ENCODE results near the gene ARHGAP31. TPM values are rescaled to one million over a fixed set of nuclear protein-coding genes. Genes with fewer than 3 reads are reported as not detected.
"Not testable (repeated sequence)": the region's sequence is repeated elsewhere in the genome, so short reads cannot be mapped to it uniquely, and the experiment has no call there.

ARHGAP31 gene
- total and polyA plus RNA-seq, 9 donors, result 6.3 to 41.4 (median 21.3) TPM

GRCh38 chr3:119333773-119334509, 39.8 kb downstream of the ARHGAP31 start:
- H3K4me1 ChIP-seq (ENCODE audit: insufficient read depth), result peaks cover 25% of the 10 kb centered on the region
- DNase-seq, result peak in 4 of 5 donors; percentile 33 to 72 (median 52)
- TF ChIP-seq CTCF (IDR thresholded peaks at IDR 0.05) (no peak), POLR2A (IDR thresholded peaks at IDR 0.05) (no peak), EP300 (IDR thresholded peaks at IDR 0.05) (no peak)
- no peaks in the 10 kb centered on the region for H3K36me3 ChIP-seq
- peak overlapping the region in 1 of 2 donors; percentile 10 for H3K27ac ChIP-seq
- H3K9me3 ChIP-seq, result no peaks in the 10 kb centered on the region
- 31 to 46% (median 34%) methylated on average over 6 of the region's 6 CpGs for WGBS, 3 donors
- H3K4me3 ChIP-seq, result no peak overlapping the region
- H3K27me3 ChIP-seq, result no peaks in the 10 kb centered on the region
- intact Hi-C loops (cut with DNase I), result no loop called here

- Histone ChIP-seq H3K9me3 (no peaks in the 10 kb centered on the region), H3K27me3 (no peaks in the 10 kb centered on the region), H3K27ac (no peak overlapping the region), H3K36me3 (no peaks in the 10 kb centered on the region), H3K4me1 (ENCODE audit: insufficient read depth) (peaks cover 18% of the 10 kb centered on the region), H3K4me3 (no peak overlapping the region)
- no peak for DNase-seq
- WGBS, 3 donors, result 78 to 98% (median 98%) methylated on average over 5 of the region's 5 CpGs
- TF ChIP-seq POLR2A (IDR thresholded peaks at IDR 0.05), result no peak
- no peak for TF ChIP-seq EP300 (IDR thresholded peaks at IDR 0.05)
- TF ChIP-seq CTCF (IDR thresholded peaks at IDR 0.05), result no peak
- intact Hi-C loops (cut with DNase I), result no loop called here
Measured at GRCh38 chr3:119336823-119337222, 42.6 kb downstream of the ARHGAP31 start.

- H3K36me3 ChIP-seq; DNase-seq; H3K9me3 ChIP-seq; H3K4me3 ChIP-seq; H3K27ac ChIP-seq; intact Hi-C loops (cut with DNase I); H3K27me3 ChIP-seq: not testable (repeated sequence)
- WGBS, 3 donors, result 96 to 100% (median 97%) methylated on average over 6 of the region's 6 CpGs
- H3K4me1 ChIP-seq (ENCODE audit: insufficient read depth), result peaks cover 14% of the 10 kb centered on the region
Measured at GRCh38 chr3:119337407-119337806, 43.2 kb downstream of the ARHGAP31 start.

- DNase-seq, result no peak
- no peak for TF ChIP-seq POLR2A (IDR thresholded peaks at IDR 0.05)
- TF ChIP-seq EP300 (IDR thresholded peaks at IDR 0.05), result no peak
- TF ChIP-seq CTCF (IDR thresholded peaks at IDR 0.05), result no peak
- no peak overlapping the region for H3K4me3 ChIP-seq
- H3K27ac ChIP-seq, result no peak overlapping the region
- intact Hi-C loops (cut with DNase I), result no loop called here
- H3K27me3 ChIP-seq, result no peaks in the 10 kb centered on the region
- no peaks in the 10 kb centered on the region for H3K9me3 ChIP-seq
- no peaks in the 10 kb centered on the region for H3K36me3 ChIP-seq
- peaks cover 9% of the 10 kb centered on the region for H3K4me1 ChIP-seq (ENCODE audit: insufficient read depth)
Measured at GRCh38 chr3:119338754-119339153, 44.6 kb downstream of the ARHGAP31 start.

GRCh38 chr3:119340014-119340413, 45.8 kb downstream of the ARHGAP31 start:
- intact Hi-C loops (cut with DNase I), result no loop called here
- WGBS, 3 donors, result 79 to 91% (median 86%) methylated on average over 1 of the region's 1 CpG
- H3K27ac ChIP-seq, result no peak overlapping the region

More at GRCh38 chr3:119340014-119340413, 45.8 kb downstream of the ARHGAP31 start:
- no peak for TF ChIP-seq POLR2A (IDR thresholded peaks at IDR 0.05)
- TF ChIP-seq EP300 (IDR thresholded peaks at IDR 0.05), result no peak
- no peak for TF ChIP-seq CTCF (IDR thresholded peaks at IDR 0.05)
- Histone ChIP-seq H3K4me1 (ENCODE audit: insufficient read depth) (peaks cover 5% of the 10 kb centered on the region), H3K4me3 (no peak overlapping the region), H3K36me3 (no peaks in the 10 kb centered on the region), H3K9me3 (no peaks in the 10 kb centered on the region), H3K27me3 (no peaks in the 10 kb centered on the region)
- no peak for DNase-seq
